Measurements from ENCODE around the gene SUPT6H.

Gene SUPT6H

GRCh38 chr17:28725166-28725659 lies 63.2 kb downstream of the SUPT6H start:
- peak; percentile 47 for TF ChIP-seq POLR2A (IDR thresholded peaks at IDR 0.05; ENCODE audit: extremely low read depth, insufficient read length)
- TF ChIP-seq MYC (IDR thresholded peaks at IDR 0.05; ENCODE audit: low read depth, low read length) = no peak
- TF ChIP-seq CTCF (IDR thresholded peaks at IDR 0.05; ENCODE audit: low read depth, low read length) = peak; percentile 6
- TF ChIP-seq, protein P1, sequence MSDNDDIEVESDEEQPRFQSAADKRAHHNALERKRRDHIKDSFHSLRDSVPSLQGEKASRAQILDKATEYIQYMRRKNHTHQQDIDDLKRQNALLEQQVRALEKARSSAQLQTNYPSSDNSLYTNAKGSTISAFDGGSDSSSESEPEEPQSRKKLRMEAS (IDR thresholded peaks at IDR 0.05; ENCODE audit: low read depth, low read length) = no peak
- H3K4me3 ChIP-seq (ENCODE audit: low read depth, low read length) = peak overlapping the region; percentile 75
- DNase-seq (ENCODE audit: low read depth) = peak; percentile 88

DNA sequence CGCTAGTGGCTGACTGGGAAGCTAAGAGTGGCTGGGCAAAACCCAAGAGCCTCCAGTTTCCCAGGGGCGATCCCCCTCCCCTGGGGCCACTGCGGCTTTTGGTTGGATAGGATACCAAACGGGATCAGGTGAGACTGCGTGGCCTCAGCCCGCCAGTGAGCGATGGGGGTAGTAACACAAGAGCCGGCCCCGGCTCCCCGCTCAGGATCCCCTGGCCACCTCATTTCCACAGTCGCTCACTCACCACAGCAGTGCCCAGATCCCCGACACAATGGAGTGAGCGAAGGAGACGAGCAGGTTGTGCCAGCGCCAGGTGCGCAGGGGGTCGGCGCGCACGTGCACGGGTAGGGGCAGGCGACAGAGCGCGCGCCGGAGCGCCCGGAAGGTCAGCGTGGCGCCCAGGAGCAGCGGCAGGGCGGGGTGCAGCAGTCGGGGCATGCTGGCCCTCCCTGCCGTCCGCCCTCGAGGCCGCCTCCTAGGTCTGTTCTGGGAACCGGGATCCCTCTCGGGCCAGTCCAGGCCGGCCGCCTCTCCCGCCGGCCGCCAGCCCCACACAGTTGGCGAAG lies 63.7 kb downstream of the SUPT6H start:
- peak overlapping the region; percentile 75 for H3K4me3 ChIP-seq (ENCODE audit: low read depth, low read length)
- no peak for TF ChIP-seq CTCF (IDR thresholded peaks at IDR 0.05; ENCODE audit: low read depth, low read length)
- TF ChIP-seq POLR2A (IDR thresholded peaks at IDR 0.05; ENCODE audit: extremely low read depth, insufficient read length) = peak; percentile 81
- TF ChIP-seq, protein P1 (IDR thresholded peaks at IDR 0.05; ENCODE audit: low read depth, low read length) = peak; percentile 96
- TF ChIP-seq MYC (IDR thresholded peaks at IDR 0.05; ENCODE audit: low read depth, low read length) = peak; percentile 94
- peak; percentile 92 for DNase-seq (ENCODE audit: low read depth)

GRCh38 chr17:28726226-28726626 lies 64.2 kb downstream of the SUPT6H start, which contains the start of gene TLCD1:
TSS of gene TLCD1 (minus strand) at chr17:28726233. CDS start at chr17:28726097, 136 bp downstream.
- TF ChIP-seq POLR2A (IDR thresholded peaks at IDR 0.05; ENCODE audit: extremely low read depth, insufficient read length) (no peak), MYC (IDR thresholded peaks at IDR 0.05; ENCODE audit: low read depth, low read length) (no peak)
- H3K4me3 ChIP-seq (ENCODE audit: low read depth, low read length) = peak within 1 kb of the TSS; percentile 82
- peak; percentile 79 for DNase-seq (ENCODE audit: low read depth)

DNA sequence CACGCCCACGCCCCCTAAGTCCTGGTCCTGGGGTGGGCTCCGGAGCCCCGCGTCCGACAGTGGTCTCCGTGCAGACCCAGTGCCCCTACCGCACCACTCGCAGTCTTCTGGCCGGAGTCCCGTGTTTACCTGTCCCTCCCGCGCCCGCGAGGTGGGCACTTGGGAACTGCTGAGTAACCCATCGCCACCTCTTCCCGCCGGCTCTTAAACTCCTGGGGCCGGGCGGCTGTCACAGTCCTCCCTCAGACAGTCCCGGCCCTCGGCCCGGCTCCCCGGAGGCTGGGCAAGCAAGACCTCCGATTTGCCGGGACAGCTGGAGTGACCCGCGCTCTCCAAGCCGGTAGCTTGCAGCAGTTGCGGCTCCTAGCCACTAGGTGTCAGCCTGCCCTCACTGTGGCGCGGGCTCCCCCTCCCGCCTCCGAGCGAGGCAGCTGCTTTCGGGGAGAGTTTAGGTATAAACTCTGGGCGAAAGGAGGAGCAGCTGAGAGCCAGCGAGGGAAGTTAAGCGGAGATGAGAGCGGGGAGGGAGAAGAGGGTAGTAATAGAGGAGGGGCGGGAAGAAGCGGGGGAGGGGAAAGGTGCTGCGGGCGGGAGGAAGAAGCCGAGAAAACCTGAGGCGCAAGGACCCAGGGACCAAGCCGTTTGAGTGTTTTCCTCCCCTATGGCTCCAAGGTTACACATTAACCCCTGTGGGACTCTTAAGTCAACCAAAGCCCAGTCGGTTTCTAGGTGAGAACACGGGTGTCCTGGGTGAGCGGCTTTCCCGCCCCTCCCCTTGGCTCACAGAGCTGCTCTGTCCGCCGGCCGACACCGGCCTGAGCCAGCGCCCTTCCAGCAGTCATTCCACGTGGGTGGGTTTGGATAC lies 64.9 kb downstream of the SUPT6H start:
- DNase-seq (ENCODE audit: low read depth) = peak; percentile 97
- H3K4me3 ChIP-seq (ENCODE audit: low read depth, low read length) = peak overlapping the region; percentile 82
- TF ChIP-seq, protein P1 (IDR thresholded peaks at IDR 0.05; ENCODE audit: low read depth, low read length) = peak; percentile 31; the same call in 1 of the 2 replicates
- no peak for TF ChIP-seq POLR2A (IDR thresholded peaks at IDR 0.05; ENCODE audit: extremely low read depth, insufficient read length)
- peak; percentile 38; the same call in 1 of the 2 replicates for TF ChIP-seq MYC (IDR thresholded peaks at IDR 0.05; ENCODE audit: low read depth, low read length)
- TF ChIP-seq CTCF (IDR thresholded peaks at IDR 0.05; ENCODE audit: low read depth, low read length) = peak; percentile 98

DNA sequence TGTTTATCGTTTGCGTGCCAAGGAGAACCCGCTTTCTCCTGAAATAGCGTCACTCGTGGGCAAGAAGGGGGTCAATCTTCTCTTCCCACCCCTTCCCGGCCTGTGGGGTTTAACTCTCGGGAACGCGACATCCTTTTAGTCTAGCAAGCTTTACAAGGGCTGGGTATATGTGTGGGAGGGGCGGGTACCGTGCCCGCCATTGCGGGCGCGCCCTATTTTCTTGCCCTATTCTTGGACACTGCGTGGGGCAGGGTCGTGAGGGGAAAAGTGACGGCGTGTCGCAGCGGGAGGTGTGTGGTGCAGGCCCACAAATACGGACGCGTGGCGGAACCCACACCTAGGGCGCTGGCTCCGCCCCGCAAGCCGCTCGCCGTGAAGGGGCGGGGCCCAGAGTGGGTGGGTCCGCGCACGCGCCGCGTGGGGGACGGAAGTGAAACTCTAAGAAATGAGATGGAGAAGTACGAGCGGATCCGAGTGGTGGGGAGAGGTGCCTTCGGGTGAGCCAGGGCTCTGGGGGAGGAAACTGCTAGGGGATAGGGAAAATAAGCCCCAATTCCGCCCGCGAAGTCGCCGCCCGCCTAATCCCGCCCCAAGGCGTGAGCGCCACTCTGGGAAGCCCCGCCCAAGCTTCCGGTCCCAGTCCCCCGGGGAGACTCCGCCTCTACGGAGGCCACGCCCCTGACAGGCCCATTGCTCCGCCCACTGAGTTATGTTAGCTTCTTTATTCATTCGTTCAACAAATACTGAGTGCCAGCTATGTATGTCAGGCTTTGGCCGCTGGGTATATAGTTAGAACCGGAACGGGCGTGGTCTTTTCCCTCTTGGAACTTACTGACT lies 66.6 kb downstream of the SUPT6H start, which contains the start of gene NEK8:
Gene NEK8, plus strand, starts transcription at position 425 of the 837 bp plus-strand sequence. Its CDS starts 26 bp downstream, at position 451.
- DNase-seq (ENCODE audit: low read depth) = peak; percentile 94
- peak; percentile 85 for TF ChIP-seq POLR2A (IDR thresholded peaks at IDR 0.05; ENCODE audit: extremely low read depth, insufficient read length)
- TF ChIP-seq CTCF (IDR thresholded peaks at IDR 0.05; ENCODE audit: low read depth, low read length) = no peak
- TF ChIP-seq MYC (IDR thresholded peaks at IDR 0.05; ENCODE audit: low read depth, low read length) = peak; percentile 75
- TF ChIP-seq, protein P1 (IDR thresholded peaks at IDR 0.05; ENCODE audit: low read depth, low read length) = peak; percentile 70; the same call in 1 of the 2 replicates
- peak within 1 kb of the TSS; percentile 82 for H3K4me3 ChIP-seq (ENCODE audit: low read depth, low read length)
